Measurements from ENCODE around the gene PRKAG3. TPM values are rescaled to one million over a fixed set of nuclear protein-coding genes. Genes with fewer than 3 reads are reported as not detected.

Gene PRKAG3
- total and polyA plus RNA-seq, 8 donors: 0.08 TPM; not detected in 7

DNA sequence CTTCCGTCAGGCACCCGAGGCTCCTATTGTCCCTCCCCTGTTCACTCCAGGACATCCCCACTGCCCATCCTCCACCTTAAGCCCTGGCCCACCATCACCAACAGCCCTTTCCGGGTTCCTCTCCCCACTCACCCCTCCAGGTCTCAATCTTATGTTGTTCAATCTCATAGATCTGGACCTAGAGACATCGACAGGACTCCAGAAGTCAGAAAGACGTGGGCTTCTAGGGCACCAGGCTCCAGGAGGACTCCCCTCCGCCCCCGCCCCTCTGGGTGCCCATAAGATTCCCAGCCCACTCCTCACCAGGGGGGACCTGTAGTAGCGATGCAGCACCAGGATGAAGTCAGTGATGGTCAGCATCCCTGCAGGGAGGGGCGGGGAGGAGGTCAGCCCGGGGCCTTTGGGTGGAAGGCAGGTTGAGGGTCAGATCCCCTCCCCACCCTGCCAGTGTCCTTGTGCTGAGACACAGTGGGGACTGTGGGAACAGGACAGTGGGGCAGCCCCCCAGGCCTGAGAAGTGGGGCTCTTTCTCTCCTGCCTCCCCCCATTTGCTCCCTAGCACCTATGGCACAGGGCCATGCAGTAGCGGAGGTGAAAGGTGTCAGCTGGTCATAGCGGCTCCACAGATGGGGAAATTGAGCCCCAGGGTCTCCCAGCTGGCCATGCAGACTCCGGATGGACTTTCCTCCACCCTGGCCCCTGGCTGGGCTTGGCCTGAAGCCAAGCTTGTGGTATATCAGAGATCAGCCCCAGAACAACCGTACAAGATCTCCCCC is 3.7 kb downstream of the PRKAG3 start:
- ATAC-seq (no peak), DNase-seq (no peak)
- Histone ChIP-seq H3K4me1 (no peaks in the 10 kb centered on the region), H3K4me3 (no peak overlapping the region), H3K27ac (no peak overlapping the region), H3K9me3 (no peaks in the 10 kb centered on the region), H3K27me3 (peaks cover 0 to 38% of the 10 kb centered on the region in 2 donors), H3K36me3 (no peaks in the 10 kb centered on the region)
- TF ChIP-seq, protein P1, sequence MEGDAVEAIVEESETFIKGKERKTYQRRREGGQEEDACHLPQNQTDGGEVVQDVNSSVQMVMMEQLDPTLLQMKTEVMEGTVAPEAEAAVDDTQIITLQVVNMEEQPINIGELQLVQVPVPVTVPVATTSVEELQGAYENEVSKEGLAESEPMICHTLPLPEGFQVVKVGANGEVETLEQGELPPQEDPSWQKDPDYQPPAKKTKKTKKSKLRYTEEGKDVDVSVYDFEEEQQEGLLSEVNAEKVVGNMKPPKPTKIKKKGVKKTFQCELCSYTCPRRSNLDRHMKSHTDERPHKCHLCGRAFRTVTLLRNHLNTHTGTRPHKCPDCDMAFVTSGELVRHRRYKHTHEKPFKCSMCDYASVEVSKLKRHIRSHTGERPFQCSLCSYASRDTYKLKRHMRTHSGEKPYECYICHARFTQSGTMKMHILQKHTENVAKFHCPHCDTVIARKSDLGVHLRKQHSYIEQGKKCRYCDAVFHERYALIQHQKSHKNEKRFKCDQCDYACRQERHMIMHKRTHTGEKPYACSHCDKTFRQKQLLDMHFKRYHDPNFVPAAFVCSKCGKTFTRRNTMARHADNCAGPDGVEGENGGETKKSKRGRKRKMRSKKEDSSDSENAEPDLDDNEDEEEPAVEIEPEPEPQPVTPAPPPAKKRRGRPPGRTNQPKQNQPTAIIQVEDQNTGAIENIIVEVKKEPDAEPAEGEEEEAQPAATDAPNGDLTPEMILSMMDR (IDR thresholded peaks at IDR 0.05): no peak
- intact Hi-C loops (cut with DNase I): no loop called here

DNA sequence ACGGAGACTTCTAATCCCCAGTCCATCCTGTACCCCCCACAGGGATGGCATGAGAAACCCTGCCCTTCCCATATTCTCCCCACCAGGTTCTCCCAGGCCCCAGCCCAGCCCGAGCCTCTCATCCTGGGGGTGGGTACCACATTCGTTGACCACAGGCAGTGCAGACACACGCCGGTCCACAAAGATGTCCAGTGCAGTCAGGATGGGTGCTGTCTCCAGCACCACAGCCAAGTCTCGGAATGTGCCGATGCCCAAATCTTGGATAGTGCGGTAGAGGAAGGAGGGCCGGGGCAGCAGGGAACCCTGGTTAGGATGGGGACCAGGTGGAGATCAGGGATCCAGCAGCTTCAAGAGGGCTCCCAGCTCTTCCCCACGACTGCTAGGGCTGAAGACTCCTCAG is 4.8 kb downstream of the PRKAG3 start:
- Histone ChIP-seq H3K27me3 (peaks cover 0 to 29% of the 10 kb centered on the region in 2 donors), H3K27ac (no peak overlapping the region), H3K9me3 (no peaks in the 10 kb centered on the region), H3K4me1 (no peaks in the 10 kb centered on the region), H3K4me3 (no peak overlapping the region), H3K36me3 (no peaks in the 10 kb centered on the region)
- intact Hi-C loops (cut with DNase I): no loop called here
- no peak for DNase-seq
- TF ChIP-seq, protein P1 (IDR thresholded peaks at IDR 0.05): no peak
- ATAC-seq: no peak

DNA sequence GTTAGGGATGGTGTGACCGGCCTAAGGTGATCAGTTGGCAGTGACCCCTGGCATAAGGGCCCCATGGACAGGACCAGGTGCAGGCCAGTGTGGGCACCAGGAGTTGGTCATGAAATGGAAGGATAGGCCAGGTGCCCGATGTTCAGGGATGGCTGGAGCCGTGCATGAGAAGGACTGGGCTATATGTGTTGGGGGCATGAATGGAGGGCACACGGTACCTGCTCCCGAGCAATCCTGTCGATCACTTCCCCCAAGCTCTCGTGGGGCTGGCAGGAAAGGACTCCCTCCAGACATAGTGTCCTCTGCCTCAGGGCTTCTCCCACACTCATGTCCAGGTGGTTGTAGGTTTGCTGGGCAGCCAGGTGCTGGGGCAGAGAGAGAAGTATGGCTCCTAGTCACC is 7.6 kb downstream of the PRKAG3 start:
- intact Hi-C loops (cut with DNase I): no loop called here
- H3K4me3 ChIP-seq: no peak overlapping the region
- ATAC-seq: no peak
- DNase-seq: no peak
- H3K36me3 ChIP-seq: no peaks in the 10 kb centered on the region
- H3K27me3 ChIP-seq: peaks cover 0 to 16% of the 10 kb centered on the region in 2 donors
- peaks cover 0 to 3% of the 10 kb centered on the region in 2 donors for H3K4me1 ChIP-seq
- H3K9me3 ChIP-seq: no peaks in the 10 kb centered on the region
- TF ChIP-seq, protein P1 (IDR thresholded peaks at IDR 0.05): no peak
- H3K27ac ChIP-seq: no peak overlapping the region

DNA sequence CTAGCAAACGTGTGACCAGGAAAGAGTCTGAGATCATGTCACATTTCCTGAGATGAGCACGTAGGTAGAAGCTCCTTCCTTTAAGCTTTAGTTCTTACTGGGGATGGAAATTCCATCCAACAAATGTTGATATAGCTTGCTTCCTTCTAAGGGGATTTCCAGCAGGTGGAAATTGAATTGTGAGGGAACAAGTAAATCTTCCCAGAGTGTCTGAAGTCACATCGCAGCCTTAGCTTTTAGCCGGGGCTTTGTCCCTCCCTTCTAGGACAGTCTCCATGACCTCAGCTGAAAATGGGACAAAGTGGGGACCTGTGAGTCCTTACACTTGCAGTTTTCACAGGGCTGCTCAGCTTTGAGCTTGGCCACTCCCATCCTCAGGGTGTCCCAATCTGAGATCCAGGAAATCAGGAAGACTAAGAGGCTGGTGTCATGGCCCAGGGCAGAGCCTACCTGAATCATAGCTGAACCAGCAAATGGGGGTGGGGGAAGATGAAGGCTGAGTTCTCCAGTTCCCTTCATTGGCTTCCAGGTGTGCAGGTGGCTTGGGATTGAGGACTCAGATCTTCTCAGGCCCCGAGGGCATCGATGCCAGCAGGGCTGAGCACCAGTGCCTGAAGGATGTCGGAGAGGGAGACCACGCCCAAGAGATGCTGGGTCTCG is 8.3 kb downstream of the PRKAG3 start:
- Histone ChIP-seq H3K4me1 (peaks cover 0 to 3% of the 10 kb centered on the region in 2 donors), H3K9me3 (no peaks in the 10 kb centered on the region), H3K36me3 (no peaks in the 10 kb centered on the region), H3K4me3 (no peak overlapping the region), H3K27me3 (peaks cover 0 to 12% of the 10 kb centered on the region in 2 donors), H3K27ac (no peak overlapping the region)
- DNase-seq: no peak
- no peak for ATAC-seq
- TF ChIP-seq, protein P1 (IDR thresholded peaks at IDR 0.05): no peak
- intact Hi-C loops (cut with DNase I): no loop called here

DNA sequence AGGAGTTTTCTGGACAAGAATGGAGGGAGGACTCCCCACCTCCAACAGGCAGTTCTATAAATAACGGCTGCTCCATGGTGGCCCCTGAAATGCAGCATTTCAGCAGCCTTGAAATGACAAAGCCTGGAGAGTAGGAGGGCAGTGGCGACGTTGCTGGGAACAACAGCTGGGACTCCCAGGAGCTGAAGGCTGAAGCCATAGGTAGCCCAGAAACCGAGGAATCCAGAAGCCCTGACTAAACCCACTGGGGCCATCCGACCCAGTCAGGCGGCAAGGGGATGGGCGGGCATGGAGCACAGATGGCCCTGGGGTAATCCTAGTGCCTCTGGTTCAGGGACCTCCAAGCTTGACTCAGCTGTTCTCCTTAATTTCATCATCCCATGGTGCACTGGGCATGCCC is 9.0 kb downstream of the PRKAG3 start:
- no peak for DNase-seq

More for the DNA sequence above, 9.0 kb downstream of the PRKAG3 start:
- TF ChIP-seq, protein P1 (IDR thresholded peaks at IDR 0.05): no peak
- no peak for ATAC-seq
- Histone ChIP-seq H3K27ac (no peak overlapping the region), H3K36me3 (no peaks in the 10 kb centered on the region), H3K4me3 (no peak overlapping the region), H3K9me3 (no peaks in the 10 kb centered on the region), H3K27me3 (peaks cover 0 to 5% of the 10 kb centered on the region in 2 donors), H3K4me1 (peaks cover 0 to 3% of the 10 kb centered on the region in 2 donors)
- intact Hi-C loops (cut with DNase I): no loop called here

Data from left lung (tissue), 10 donors.